ENCODE results near the gene RPAP3. TPM values are rescaled to one million over a fixed set of nuclear protein-coding genes. Genes with fewer than 3 reads are reported as not detected.

Gene RPAP3
- total RNA-seq, 1 donor from 2014 or later: 39.6 TPM

DNA sequence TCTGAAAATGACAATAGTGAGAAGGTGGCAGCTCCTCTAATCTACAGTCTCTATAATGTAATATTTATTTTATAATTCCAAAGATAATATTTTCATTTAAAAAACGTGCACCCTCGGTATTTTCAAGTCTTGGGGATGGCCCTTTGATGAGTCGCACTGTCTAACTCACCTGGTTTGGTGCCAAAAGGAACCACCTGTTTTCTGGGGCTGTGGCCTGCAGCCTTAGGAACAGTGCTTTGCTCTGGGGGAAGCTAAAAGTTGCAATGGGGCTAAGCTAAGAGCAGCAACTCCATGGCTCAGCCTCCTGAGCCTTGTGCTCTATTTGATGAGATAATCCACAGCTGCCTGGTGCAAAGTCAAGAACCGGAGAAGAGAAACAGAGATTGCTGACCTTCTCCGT is 25.9 kb upstream of the RPAP3 start:
- Mint-ChIP-seq H3K4me1 (peaks cover 33% of the 10 kb centered on the region), H3K9me3 (no peaks in the 10 kb centered on the region), H3K36me3 (no peaks in the 10 kb centered on the region), H3K4me3 (no peak overlapping the region), H3K27me3 (ENCODE audit: low read depth) (no peaks in the 10 kb centered on the region), H3K27ac (no peak overlapping the region)
- DNase-seq (ENCODE audit: low spot score in 2 of 2, unreplicated experiment in 2 of 2): no peak
- TF ChIP-seq, protein P1, sequence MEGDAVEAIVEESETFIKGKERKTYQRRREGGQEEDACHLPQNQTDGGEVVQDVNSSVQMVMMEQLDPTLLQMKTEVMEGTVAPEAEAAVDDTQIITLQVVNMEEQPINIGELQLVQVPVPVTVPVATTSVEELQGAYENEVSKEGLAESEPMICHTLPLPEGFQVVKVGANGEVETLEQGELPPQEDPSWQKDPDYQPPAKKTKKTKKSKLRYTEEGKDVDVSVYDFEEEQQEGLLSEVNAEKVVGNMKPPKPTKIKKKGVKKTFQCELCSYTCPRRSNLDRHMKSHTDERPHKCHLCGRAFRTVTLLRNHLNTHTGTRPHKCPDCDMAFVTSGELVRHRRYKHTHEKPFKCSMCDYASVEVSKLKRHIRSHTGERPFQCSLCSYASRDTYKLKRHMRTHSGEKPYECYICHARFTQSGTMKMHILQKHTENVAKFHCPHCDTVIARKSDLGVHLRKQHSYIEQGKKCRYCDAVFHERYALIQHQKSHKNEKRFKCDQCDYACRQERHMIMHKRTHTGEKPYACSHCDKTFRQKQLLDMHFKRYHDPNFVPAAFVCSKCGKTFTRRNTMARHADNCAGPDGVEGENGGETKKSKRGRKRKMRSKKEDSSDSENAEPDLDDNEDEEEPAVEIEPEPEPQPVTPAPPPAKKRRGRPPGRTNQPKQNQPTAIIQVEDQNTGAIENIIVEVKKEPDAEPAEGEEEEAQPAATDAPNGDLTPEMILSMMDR (IDR thresholded peaks at IDR 0.05; ENCODE audit: unreplicated experiment): no peak

DNA sequence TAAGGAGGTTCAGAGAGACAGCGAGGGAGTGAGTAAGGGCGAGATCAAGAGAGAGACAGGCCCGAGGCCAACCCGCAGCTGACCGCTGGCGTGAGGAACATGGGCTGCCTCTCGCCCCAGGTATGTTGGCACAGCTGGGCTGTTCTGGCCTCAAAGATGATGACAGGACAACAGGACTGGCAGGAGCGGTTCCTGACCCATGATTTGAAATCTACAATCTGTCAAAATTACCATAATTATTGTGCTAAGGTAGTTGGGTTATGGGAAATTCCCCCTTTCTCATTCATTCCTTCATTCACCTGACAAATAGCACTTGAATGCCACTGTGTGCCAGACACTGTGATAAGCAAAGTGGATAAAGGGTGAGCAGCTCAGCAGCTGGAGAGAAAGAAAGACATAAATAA is 24.5 kb upstream of the RPAP3 start:
- no peak for DNase-seq (ENCODE audit: low spot score in 2 of 2, unreplicated experiment in 2 of 2)
- Mint-ChIP-seq H3K27me3 (ENCODE audit: low read depth) (no peaks in the 10 kb centered on the region), H3K4me1 (peaks cover 42% of the 10 kb centered on the region), H3K36me3 (no peaks in the 10 kb centered on the region), H3K27ac (peak overlapping the region; percentile 88), H3K9me3 (no peaks in the 10 kb centered on the region), H3K4me3 (no peak overlapping the region)
- TF ChIP-seq, protein P1 (IDR thresholded peaks at IDR 0.05; ENCODE audit: unreplicated experiment): no peak

DNA sequence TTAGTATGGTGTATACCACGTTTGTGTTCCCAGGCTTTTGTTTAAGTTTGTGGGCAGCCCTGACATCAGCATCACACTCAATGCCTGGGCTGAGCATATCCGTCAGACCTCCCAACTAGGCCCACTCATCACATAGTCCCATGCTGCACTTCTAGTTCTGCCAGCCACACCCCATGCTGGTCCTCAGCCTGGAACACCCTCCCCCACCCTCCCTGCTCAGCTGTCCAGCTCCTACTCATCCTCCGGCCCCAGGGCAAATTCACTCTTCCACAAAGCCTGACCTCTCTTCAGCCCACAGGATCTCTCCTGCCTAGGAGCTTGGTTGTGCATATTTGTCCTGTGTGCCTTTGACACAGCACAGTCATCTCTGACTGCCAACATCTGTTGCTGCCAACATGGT is 23.4 kb upstream of the RPAP3 start:
- no peak for DNase-seq (ENCODE audit: low spot score in 2 of 2, unreplicated experiment in 2 of 2)
- Mint-ChIP-seq H3K4me1 (peaks cover 36% of the 10 kb centered on the region), H3K9me3 (no peaks in the 10 kb centered on the region), H3K4me3 (no peak overlapping the region), H3K36me3 (no peaks in the 10 kb centered on the region), H3K27me3 (ENCODE audit: low read depth) (no peaks in the 10 kb centered on the region), H3K27ac (no peak overlapping the region)
- TF ChIP-seq, protein P1 (IDR thresholded peaks at IDR 0.05; ENCODE audit: unreplicated experiment): no peak

DNA sequence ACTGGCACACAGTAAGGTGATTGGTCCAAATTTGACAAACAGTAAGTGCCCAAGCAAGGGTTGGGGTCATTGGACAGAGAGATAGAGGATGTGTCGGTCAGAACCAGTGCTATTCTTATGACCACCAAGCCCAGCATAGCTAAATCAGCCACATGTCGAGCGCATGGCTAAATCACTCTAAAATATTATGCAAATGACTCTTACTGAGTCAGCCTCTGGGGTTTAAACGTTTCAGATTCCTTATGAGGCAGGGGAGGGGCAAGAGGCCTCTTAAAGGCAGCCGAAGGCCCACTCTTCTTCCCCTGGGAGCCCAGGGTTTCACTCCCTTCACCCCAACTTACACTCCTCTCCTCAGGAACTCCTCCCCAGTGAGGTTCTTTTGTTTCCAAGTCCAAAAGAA is 20.1 kb upstream of the RPAP3 start:
- peaks cover 54% of the 10 kb centered on the region for H3K4me1 Mint-ChIP-seq
- H3K27ac Mint-ChIP-seq: peak overlapping the region; percentile 57
- no peaks in the 10 kb centered on the region for H3K9me3 Mint-ChIP-seq

DNA sequence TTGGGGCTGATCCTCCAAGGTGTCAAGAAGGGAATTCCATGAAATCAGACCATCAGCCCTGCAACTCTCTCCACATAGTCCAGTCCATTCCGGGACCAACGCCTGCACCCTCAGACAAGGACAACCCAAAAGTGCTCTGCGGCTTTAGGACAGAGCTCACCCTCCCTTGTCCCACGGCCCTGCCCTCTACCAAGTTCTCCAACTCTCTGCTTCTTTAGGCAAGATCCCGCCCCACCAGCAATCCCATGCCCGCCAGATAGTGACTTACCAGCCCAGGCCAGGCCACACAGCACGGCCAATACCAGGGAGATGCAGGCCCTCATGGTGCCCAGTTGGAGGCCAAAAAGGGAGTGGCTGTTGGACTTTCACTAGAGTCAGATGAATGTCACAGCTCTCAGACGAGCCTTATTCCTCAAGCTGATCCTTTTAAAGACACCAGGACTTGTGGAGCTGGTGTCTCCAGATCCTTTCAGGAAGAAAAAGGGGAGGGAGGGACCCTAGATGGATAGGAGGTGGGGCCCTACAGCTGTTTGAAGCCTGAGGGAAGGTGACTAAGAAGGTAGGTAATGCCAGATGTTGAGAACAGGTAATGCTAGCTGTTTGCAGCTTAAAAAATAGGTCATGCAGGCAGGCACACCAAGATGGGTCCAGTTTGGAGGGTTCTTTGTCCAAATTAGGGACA is 19.4 kb upstream of the RPAP3 start, which contains the start of gene ENDOU:
Gene ENDOU (minus strand): TSS at position 400 of the 682 bp plus-strand sequence. CDS start 77 bp downstream, at position 323.
- H3K27ac Mint-ChIP-seq: peak within 1 kb of the TSS; percentile 57
- H3K27me3 Mint-ChIP-seq (ENCODE audit: low read depth): no peaks in the 10 kb centered on the region
- H3K9me3 Mint-ChIP-seq: no peaks in the 10 kb centered on the region
- no peak for DNase-seq (ENCODE audit: low spot score in 2 of 2, unreplicated experiment in 2 of 2)
- TF ChIP-seq, protein P1 (IDR thresholded peaks at IDR 0.05; ENCODE audit: unreplicated experiment): no peak
- no peaks in the 10 kb centered on the region for H3K36me3 Mint-ChIP-seq
- H3K4me1 Mint-ChIP-seq: peaks cover 47% of the 10 kb centered on the region
- no peak within 1 kb of the TSS for H3K4me3 Mint-ChIP-seq

More for the DNA sequence above, 20.1 kb upstream of the RPAP3 start:
- H3K27me3 Mint-ChIP-seq (ENCODE audit: low read depth): no peaks in the 10 kb centered on the region
- H3K4me3 Mint-ChIP-seq: no peak overlapping the region
- no peak for DNase-seq (ENCODE audit: low spot score in 2 of 2, unreplicated experiment in 2 of 2)
- no peaks in the 10 kb centered on the region for H3K36me3 Mint-ChIP-seq
- TF ChIP-seq, protein P1 (IDR thresholded peaks at IDR 0.05; ENCODE audit: unreplicated experiment): no peak

Data from mesothelial cell of epicardium (in vitro differentiated cells).